ENCODE measurements around the gene TUT7.
"Not testable (repeated sequence)": the region's sequence is repeated elsewhere in the genome, so short reads cannot be mapped to it uniquely, and the experiment has no call there.

Gene TUT7

DNA sequence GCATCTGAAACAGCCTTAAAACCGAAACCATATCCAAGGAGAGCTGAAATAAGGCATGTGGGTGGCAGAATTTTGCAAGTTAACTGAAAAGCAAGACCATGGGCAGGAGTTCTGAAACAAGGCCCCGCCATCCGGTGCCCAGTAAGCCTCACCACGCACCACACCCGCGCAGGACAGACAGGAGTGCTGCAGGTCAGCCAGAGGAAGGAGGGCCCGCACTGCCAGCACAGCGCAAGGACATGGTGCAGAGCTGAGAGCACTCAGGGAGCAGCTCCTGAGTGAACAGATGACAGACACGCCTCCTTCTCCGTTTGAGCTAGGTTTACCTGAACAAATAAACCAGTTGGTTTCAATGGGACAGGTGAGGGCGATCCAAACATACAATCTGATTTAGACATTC, 55.3 kb downstream of the TUT7 start:
- DNase-seq = no peak

DNA sequence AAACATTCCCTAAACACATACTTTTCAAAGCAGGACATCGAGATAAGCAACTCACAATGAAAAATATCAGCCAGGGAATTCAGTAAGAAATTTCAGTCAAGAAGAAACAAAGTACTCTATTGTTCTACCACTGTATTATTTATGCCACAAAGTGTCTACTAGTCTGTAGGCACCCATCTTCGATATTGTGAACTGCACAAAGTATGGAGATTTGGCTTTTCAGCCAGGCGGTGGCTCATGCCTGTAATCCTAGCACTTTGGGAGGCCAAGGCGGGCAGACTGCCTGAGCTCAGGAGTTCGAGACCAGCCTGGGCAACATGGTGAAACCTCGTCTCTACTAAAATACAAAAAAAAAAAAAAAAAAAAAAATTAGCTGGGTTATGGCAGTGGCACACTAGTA, 63.9 kb downstream of the TUT7 start:
- DNase-seq = not testable (repeated sequence)

DNA sequence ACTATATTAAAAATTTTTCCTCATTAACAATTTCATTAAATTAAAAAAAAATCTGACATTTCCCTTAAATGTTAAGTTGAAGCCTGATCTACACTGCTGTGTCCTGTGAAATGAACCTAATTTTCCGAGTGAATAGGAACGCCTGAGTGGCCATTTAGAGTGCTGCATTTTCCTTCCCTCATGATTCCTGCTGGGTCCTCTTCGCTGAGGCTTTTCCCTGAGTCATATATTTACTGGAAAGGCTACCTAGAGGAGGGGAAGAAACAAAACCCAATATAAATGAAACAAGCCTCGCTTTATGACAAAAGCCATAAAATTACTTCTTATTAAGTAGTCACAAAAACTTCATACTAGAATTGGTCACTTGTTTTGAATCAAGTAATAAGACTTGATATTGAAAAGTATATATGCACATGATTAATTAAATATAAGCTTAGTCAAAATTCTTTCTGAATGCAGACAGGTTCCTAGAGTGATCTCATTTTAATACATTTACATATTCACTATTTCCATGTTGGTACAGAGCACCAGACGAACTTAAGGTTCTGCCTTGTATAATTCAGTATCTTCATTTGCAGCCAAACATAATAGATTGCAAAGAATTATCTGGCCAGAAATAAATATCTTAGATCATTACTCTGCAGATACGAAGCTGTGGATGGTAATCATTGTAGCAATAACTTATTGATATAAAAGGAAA, 65.6 kb downstream of the TUT7 start:
- DNase-seq = no peak

DNA sequence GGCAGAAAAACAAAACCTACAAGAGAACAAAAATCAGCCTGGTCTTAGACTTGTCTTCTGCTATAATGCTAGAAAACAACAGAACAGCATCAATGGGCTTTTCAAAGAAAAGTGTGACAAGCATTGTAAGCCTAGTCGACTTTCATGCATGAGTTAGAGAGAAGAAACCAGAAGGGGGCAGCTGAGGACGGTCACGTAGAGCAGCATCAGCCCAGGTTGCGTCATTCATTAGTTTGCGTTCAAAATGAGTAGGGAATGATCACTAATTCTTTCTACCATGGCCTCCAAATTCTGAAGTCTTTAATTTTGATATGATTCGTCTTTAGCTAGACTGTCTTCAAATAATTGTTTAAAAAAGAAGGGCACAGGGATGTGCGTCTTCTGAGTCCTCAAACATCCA, 67.2 kb downstream of the TUT7 start:
- DNase-seq = no peak

DNA sequence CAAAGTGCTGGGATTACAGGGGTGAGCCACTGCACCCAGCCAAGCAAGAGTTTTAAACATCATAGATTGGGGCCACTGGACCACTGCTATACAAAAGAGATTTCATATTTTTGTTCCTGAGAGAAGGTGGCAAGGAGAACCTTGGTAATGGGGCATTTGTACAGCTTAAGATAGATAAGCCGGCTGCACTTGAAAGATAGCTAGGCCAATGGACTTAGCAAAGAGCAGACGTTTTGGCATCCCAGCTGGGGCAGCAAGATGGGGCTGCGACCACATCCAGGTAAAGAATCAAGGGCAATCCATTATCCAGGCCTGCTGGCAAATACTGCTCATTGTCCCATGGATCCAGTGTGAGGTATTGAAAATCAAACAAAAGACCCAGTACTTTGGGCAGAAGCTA, 67.9 kb downstream of the TUT7 start:
- no peak for DNase-seq

DNA sequence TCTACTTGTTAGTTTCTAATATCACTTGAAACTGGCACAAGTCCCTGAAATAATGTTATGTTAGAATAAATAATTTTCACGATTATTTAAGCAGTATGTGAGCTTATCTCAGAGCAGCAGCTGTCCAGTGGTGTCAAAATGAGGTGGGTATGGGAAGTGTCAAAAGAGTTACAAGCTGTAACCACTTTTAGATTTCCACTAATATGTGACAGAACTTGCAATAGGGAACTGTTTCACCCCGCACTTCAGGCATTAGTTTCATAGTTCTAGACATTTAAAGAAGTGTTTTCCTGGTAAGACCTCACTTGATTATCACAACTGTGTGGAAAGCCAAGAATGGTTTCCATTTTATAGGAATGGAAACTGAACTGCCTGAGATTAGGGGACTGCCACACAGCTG, 68.9 kb downstream of the TUT7 start:
- DNase-seq = no peak

DNA sequence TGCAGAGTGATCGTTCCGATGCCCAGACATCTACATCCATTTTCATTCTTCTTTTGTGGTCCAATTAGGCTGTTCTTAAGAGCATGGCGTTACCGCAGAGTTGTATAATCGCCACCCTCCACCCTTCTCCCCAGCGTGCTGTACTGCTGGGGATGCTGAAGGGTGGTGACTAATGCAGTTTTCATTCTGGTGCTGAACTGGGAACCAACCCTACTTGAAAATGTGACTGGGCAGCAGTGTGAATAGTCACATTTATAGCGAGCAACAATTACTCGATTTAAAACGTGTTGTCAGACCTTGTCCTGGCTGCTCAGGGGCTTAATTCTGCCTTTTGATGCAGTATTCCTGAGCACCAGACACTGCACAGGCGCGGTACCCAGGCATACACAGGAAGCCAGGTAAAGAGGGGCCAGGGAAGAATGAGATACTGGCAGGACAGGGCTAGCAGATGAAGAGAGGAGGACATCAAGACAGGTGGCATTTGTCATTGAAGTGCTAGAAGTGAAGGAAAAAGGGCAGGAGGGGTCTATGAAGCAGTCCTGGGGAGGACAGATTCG, 71.2 kb downstream of the TUT7 start:
- no peak for DNase-seq

DNA sequence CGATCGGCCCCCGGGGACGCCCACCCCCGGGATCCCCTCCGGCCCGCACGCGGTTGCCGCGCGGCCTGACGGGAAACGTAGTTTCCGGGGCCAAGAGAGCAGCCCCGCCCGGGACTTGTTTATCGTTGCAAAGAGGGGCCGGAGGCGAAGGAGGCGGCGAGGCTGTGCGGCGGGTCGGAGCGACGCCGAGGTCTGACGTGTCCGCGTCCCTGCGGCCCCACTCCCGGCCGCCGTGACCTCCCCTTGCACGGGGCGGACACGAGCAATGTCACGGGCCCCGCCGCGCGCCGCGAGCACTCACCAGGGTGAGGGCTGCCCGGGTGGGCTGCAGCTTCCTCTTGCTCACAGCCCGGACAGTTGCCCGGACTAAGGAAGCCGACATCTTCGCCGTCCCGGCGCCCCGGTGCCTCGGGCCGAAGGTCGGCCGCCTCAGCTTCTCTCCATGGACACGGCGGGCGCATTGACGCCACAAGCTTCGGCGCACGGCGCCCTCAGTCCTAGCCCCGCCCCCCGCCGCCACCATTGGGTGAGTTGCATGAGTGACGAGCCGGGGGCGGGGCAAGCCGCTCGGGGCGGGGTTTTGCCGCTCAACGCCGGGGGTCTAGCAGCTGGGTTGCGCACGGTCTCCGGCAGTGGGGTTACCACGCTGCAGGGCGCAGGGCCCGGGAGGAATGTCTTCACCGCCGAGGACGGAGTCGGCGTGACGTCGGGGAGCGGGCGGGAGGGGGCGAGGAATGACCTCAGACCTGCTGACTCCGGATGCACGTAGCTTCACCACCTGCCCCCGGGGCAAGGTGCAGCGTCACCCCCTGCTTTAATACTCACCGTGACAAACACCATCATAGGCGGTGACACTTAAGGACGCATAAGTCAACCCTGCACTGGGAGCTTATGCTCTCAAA, 71.9 kb downstream of the TUT7 start, which contains the start of gene ISCA1:
TSS of gene ISCA1 (minus strand) at position 462 of the 902 bp plus-strand sequence. CDS start at position 382, 80 bp downstream.
- peak; percentile 97 to 99 for DNase-seq

DNA sequence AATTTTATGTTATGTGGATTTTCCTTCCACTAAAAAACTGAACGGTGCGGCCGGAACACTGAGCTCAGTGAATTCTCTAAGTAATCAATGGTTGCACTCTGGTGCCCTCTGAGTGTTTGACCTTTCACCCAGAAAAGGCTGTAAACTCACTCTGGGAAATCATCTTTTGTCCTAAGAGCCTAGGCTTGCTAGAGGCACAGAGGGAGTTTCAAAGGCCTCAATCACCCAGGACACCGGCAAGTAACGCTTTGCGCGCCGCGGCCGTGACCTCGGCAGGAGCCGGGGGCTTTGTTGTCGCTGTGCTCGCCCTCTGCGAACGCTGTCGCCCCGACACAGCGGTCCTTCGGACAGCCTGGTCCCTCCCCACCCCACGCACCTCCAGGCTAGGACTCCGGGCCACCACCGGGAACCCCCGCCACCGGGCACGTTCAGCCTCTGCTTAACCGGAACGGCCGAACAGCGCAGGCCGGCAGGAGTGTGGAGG, 72.6 kb downstream of the TUT7 start:
- no peak for DNase-seq

DNA sequence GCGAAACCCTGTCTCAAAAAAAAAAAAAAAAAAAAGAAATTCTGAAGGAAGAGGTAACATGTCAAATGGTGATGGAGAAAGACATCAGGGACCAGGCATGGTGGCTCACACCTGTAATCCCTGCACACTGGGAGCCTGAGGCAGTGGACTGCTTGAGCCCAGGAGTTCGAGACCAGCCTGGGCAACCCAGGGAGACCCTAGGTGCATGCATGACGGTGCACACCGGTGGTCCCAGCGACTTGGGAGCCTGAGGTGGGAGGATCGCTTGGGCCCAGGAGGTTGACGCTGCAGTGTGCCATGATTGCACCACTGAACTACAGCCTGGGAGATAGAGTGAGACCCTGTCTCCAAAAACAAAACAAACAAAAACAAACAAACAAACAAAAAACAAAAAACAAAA, 73.6 kb downstream of the TUT7 start:
- no peak for DNase-seq

DNA sequence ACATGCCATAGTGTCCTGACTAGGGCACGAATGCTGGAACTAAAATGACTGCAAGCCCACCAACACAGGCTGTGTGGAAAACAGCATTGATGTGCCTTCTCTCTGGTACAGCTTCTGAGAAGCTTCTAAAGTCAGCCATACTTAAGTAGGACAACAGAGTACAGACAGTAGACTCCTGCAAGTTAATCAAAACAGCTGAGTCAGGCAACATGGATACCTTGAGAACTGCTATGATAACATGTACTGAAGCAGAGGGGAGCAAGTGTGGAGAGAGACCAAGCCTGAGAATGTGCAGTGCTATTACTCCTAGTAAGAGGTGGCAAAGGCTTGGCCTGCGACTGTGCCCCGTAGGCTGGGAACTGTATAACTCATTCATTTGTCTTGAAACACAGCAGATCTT, 74.4 kb downstream of the TUT7 start:
- DNase-seq = no peak

DNA sequence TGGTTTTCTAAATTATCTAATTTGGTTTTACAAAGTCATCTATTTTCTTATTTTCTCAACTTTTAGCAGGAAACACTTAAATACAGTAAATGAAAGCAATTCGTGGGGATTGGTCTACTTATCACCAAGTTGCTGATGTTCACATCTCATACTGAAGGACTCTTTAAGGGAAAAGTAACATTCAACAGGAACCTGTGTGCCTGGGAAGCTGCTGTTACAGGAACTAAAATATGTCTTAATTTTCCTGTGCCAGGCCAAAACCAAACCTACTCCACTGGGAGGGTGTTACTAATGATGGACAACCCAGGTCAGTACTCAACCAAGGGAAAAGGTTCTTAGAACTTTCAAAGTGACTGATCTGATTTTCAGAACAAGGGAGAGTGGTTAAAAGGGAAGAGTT, 77.1 kb downstream of the TUT7 start:
- no peak for DNase-seq

DNA sequence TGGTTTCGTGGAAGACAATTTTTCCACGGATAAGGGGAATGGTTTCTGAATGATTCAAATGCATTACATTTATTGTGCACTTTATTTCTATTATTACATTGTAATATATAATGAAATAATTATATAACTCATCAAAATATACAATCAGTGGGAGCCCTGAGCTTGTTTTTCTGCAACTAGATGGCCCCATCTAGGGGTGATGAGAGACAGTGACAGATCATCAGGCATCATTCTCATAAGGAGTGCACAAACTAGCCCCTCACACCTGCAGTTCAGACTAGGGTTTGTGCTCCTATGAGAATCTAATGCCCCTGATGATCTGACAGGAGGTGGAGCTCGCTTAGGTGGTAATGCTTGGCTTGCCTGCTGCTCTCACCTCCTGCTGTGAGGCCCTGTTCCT, 78.2 kb downstream of the TUT7 start:
- no peak for DNase-seq

DNA sequence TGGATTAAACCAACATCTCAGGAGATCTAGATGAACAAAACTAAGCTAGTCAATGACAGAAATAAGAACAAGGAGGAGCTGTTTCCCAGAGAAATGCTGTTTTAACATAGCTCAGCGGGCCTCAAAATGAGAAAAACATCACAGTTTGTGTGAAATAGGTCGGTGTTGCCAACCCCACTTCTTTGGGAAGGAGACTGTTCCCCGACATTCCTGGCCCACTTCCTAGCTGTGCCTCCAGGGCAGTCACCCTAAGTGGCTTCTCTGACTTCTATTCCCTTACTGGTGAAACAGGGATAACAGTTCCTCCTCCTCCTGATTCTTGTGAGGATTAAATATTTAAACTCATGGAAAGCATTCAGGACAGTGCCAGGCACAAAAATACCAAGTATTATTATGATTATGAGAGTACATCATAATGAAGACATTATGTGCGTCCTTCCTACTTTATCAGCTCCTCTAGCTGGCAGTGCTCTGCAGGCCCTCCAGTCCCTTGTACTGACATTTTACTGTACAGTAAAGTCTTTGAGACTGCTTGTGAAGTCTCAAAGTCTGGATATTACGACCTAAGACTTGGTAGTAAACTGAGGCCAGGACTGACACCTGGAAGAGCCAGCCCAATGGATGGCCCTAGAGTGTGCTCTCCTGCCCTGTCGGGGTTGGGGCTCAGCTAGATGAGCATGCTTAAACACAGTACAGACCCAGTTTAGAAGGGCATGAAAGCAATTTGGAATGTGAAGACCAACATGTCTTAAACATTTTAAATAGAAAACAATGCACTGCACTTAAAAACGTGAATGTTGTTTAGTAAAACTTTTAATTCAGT, 79.2 kb downstream of the TUT7 start:
- no peak for DNase-seq

DNA sequence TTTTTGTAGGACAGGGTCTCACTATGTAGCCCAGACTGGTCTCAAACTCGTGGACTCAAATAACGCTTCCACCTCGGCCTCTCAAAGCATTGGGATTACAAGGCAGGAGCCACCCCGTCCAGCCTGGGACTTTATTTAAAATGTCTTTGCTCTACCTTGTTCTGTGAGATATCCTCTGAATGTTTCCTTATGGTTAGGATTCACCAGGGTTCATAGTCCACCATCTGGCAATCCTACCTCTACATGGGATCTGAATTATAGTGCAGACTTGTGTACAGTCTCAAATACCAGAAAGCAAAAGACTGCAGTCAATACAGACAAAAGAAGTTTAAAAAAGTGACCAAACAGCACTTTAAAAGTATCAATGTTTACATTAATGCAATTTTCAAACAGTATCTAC, 82.0 kb downstream of the TUT7 start:
- DNase-seq = no peak

DNA sequence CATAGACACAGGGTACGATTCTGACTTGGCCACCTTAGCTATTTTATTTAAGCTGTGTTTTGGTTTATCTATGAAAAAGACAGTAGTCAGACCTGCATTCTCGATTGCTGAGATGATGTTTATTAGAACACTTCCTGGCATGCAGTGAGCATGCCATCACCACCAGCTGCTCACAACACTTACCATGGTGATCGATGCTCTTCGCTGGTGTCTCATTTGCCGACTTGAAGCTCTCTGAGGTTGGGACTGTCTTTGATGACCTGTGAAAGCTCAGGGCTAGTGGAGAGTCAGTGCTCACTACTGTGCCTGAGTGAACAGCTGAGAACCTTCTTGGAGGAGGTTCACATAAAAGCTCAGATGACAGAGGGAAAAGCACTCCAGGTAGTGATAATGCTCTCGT, 90.3 kb downstream of the TUT7 start:
- no peak for DNase-seq

DNA sequence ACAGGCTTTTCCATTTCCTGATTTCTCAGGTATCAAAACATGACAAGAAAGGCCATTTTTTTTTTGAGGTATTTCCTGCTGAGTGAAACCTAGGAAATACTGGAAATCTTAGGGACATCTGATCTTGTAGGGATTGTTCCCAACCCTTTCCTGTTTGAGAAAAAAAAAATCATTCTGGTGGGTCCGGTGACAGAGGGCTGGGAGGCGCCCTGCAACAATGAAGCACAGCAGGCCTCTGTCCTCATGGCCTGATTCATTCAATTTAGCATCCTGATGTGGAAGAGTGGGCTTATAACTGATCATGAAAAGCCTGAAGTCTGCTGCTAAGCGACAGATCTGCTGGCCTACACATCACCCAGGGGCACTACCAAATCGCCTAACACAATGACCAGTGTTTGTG, 91.7 kb downstream of the TUT7 start:
- no peak for DNase-seq

DNA sequence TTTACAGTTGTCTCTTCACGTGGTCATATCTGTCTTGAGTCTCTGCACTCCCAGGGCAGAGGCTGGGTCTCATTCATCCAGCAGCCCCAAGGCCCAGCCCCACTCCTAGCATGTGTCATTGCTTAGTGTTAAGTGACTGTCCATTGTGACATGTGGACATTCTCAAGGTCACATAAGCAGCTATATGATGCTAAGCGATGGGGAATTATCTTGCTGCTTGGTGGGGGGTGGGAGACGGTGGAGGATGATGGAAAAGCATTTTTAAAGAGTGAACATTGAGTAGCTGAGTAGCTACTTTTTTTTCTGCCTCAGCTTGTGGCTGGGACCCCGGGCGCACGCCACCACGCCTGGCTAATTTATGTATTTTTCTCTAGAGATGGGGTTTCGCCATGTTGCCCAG, 94.7 kb downstream of the TUT7 start, which contains the start of gene C9orf153:
TSS of gene C9orf153 (minus strand) at position 101 of the 400 bp plus-strand sequence. CDS start 30,054 bp downstream, outside the sequence.
- DNase-seq = no peak

DNA sequence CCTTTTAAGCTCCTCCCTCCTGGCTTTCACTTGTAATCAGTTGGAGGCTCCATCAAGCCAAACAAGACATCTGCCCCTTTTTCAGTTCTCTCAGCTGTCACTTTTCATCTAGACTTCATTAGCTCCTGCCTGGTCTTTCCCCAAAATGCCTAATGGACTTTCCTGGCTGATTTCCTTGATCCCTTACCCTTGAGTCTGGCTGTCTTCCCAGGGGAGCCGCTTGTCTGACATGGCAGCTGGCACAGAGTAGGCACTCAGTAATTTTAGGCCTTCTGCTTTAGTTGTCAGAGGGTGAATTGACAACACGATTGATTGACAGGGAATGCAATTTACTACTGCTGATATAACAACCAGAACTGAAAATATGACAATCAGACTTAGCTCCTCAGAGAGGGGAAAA, 96.8 kb downstream of the TUT7 start:
- no peak for DNase-seq

DNA sequence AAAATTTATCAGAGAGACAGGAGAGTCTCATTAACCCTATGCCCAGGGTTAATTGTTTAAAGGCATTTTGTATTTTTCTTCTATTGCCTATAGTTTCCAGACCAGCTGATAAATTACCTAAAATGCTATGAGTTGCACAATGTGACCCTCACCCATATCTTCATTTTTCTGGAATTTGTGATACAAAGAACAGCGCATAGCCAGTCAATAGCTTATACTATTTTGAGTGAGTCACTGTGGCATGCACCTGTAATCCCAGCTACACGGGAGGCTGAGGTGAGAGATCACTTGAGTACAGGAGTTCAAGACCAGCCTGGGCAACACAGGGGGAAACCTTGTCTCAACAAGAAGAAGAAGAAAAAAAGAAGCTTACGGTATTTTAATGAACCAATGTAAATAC, 97.6 kb downstream of the TUT7 start:
- no peak for DNase-seq

DNA sequence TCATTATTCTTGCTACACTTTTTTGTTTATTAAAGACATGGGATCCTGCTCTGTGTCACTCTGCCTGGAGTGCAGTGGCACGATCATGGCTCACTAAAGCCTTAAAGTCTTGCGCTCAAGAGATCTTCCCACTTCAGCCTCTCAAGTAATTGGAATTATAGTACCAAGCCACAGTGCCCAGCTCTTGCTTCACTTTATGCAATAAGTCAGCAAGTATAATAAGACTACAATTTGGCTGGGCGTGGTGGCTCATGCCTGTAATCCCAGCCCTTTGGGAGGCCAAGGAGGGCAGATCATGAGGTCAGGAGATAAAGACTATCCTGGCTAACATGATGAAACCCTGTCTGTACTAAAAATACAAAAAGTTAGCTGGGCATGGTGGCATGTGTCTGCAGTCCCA, 100.6 kb downstream of the TUT7 start:
- DNase-seq = no peak

DNA sequence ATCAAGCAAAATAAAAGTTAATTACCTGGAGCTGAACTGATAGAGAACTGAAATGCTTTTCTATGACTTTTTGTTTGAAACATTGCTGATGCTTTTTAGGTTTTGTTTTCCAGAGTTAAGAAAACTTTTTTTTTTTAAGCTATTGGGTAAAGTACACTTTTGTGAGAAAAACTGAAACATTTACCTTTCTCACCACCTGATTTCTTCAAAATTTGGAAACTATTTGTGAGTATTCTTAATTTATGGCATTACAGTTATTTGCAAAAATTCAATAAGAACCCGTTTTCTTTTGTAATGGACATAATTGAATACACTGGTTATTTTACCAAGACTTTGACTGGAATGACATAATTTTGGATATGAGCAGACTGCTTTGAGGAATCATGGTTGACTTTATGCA, 101.3 kb downstream of the TUT7 start:
- DNase-seq = no peak

DNA sequence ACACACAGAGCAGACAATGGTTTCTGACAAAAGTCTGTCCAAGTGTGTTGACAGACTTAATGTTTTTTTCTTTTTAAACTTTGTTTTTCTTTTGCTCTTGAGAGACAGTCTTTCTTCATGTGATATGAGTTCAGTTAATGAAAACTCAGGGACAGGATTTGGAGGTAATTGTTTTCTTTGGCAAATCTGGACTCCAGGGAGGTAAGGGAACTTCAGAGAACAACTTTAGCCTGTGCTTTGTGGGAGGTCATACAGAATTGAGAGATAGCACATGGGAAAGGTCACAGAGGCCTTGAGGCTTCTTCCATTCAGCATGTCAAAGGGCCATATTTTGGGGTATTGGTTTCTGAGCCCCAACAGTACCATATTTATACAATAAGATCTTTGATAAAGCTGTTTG, 104.1 kb downstream of the TUT7 start:
- DNase-seq = no peak
